OCI-LY1 (cell line): ENCODE measurements around the gene AOAH.

Source experiments
- EZH2 ChIP-seq: fragments of 200-600 bp; sonication (generic), shearing (Covaris generic); IDR thresholded peaks from 2 replicates; pipeline ENCODE4 v1.8.0; 2017; ENCODE audit warnings: borderline replicate concordance, mixed run types, mild to moderate bottlenecking, antibody characterized with exemption, low read length, moderate library complexity, mixed read lengths
- TF ChIP-seq, protein P1 (sequence below): fragments of 200-600 bp; sonication (generic), shearing (Covaris generic); IDR thresholded peaks from 2 replicates; pipeline ENCODE4 v1.5.1; 2017; ENCODE audit warnings: mild to moderate bottlenecking, antibody characterized with exemption, low read length, moderate library complexity, mixed read lengths

DNA sequence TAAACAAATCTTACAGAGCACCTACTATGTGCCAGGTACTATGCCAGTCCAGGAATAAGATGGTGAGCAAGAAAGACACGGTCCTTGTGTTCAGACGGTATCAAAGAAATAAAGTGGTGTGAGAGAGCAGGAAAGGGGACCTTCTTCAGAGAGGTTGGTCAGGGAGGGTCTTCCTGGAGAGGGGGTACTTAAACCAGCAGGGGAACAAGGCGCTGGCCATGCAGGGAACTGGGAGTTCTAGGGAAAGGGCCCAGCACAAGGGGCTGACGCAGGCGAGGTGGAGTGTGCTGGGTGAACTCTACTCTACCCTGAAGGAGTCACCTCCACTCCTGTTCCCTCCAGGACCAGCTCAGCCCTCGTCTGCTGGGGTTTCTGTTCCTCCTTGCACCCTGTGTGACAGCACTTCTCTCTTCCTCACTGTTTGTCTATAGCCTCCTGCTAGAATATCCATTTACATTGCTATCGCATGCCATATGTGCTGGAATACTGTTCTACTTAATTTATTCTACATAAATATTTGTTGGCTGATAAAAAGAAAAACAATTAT is 73.5 kb downstream of the AOAH start:
- TF ChIP-seq, protein P1, sequence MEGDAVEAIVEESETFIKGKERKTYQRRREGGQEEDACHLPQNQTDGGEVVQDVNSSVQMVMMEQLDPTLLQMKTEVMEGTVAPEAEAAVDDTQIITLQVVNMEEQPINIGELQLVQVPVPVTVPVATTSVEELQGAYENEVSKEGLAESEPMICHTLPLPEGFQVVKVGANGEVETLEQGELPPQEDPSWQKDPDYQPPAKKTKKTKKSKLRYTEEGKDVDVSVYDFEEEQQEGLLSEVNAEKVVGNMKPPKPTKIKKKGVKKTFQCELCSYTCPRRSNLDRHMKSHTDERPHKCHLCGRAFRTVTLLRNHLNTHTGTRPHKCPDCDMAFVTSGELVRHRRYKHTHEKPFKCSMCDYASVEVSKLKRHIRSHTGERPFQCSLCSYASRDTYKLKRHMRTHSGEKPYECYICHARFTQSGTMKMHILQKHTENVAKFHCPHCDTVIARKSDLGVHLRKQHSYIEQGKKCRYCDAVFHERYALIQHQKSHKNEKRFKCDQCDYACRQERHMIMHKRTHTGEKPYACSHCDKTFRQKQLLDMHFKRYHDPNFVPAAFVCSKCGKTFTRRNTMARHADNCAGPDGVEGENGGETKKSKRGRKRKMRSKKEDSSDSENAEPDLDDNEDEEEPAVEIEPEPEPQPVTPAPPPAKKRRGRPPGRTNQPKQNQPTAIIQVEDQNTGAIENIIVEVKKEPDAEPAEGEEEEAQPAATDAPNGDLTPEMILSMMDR = no peak
- TF ChIP-seq EZH2 = no peak
